Liver (tissue), 3 donors: ENCODE measurements around the gene AGBL4.

Experiments used
- JUND ChIP-seq, 2 donors: IDR thresholded peaks; 2 replicates each; pipeline ENCODE4 v1.6.1; 2016; ENCODE audit warnings: antibody characterized with exemption in 2 of 2
- TF ChIP-seq, protein P1 (sequence below): fragments of 150-350 bp; IDR thresholded peaks from 2 replicates; pipeline ENCODE4 v1.5.1; 2017; ENCODE audit warnings: improper control_type of control experiment, low read depth, low read length; ENCODE audit not compliant: missing input control
- TF ChIP-seq, protein P2 (sequence below): IDR thresholded peaks from 2 replicates; pipeline ENCODE4 v1.6.1; 2016; ENCODE audit warnings: antibody characterized with exemption
- donor health status: healthy.
- donor health status: healthy.

DNA sequence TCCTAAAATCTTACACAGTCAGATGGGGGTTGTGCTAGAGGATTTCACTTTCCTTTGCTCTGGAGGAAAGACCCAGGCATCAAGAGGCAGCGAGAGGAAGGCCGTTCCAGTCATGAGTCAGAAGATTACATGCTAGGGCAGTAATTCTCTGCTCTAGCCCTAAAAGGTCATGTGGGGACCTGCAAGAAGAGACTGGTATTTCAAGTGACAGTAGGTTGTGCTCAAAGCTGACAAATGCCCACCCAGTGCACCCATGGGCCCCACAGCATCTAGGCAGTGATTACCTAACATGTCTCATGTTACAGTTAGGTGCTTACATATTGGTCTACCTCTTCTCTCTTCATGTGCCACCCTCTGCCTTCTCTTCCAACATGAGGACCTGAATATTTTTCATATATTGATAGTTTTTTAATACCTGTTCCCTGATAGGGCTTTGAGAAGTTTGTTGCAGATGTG lies 1147.4 kb downstream of the AGBL4 start:
- TF ChIP-seq JUND (IDR thresholded peaks at IDR 0.05): no peak
- TF ChIP-seq, protein P1, sequence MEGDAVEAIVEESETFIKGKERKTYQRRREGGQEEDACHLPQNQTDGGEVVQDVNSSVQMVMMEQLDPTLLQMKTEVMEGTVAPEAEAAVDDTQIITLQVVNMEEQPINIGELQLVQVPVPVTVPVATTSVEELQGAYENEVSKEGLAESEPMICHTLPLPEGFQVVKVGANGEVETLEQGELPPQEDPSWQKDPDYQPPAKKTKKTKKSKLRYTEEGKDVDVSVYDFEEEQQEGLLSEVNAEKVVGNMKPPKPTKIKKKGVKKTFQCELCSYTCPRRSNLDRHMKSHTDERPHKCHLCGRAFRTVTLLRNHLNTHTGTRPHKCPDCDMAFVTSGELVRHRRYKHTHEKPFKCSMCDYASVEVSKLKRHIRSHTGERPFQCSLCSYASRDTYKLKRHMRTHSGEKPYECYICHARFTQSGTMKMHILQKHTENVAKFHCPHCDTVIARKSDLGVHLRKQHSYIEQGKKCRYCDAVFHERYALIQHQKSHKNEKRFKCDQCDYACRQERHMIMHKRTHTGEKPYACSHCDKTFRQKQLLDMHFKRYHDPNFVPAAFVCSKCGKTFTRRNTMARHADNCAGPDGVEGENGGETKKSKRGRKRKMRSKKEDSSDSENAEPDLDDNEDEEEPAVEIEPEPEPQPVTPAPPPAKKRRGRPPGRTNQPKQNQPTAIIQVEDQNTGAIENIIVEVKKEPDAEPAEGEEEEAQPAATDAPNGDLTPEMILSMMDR: no peak
- TF ChIP-seq, protein P2, sequence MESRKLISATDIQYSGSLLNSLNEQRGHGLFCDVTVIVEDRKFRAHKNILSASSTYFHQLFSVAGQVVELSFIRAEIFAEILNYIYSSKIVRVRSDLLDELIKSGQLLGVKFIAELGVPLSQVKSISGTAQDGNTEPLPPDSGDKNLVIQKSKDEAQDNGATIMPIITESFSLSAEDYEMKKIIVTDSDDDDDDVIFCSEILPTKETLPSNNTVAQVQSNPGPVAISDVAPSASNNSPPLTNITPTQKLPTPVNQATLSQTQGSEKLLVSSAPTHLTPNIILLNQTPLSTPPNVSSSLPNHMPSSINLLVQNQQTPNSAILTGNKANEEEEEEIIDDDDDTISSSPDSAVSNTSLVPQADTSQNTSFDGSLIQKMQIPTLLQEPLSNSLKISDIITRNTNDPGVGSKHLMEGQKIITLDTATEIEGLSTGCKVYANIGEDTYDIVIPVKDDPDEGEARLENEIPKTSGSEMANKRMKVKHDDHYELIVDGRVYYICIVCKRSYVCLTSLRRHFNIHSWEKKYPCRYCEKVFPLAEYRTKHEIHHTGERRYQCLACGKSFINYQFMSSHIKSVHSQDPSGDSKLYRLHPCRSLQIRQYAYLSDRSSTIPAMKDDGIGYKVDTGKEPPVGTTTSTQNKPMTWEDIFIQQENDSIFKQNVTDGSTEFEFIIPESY: no peak
